NK-92 (cell line): ENCODE measurements around the gene UBE2D1.
"Not testable (repeated sequence)": the region's sequence is repeated elsewhere in the genome, so short reads cannot be mapped to it uniquely, and the experiment has no call there.

Experiments used
- DNase-seq: peaks from one replicate; lab custom pipeline; 2025; ENCODE audit not compliant: unreplicated experiment; lab: John Stamatoyannopoulos, UW

Gene UBE2D1

DNA sequence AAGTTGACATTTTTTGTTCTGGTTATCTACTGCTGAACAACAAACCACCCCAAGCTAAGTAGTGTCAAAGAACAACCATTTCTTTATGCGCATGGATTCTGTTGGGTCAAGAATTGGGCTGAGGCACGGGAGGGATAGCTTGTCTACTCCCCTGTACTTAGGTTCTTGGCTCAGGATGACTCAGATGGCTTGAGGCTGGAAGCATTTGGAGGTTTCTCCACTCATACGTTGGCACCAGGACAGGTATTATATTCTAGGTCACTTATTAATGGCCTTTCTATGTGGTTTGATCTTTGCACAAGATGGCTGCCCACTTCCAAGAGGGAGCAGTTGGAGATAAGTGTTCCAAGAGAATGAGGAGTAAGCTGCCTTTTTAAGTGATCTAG, 38.6 kb downstream of the UBE2D1 start:
- no peak for DNase-seq

DNA sequence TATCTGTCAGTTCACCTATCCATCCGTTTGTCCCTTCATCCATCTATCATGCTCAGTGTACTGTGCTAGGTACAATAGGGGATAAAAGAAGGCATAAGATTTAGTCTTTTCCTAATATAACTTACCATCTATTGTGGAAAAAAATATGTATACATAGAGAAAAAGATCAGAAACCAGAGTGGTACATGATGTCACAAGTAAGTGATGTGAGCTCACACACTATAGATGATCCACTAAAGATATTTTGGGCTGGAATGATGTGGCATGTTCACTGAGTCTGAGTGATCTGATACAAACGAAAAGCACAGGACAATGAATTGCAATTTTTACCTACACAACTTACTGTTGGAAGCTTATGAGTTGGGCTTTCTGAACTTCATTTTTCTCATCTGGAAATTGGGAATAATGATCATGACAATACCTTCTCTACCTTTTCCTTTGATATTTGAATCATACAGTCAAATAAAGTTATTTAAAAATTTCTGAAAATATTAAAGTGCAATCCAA, 47.7 kb downstream of the UBE2D1 start:
- no peak for DNase-seq

DNA sequence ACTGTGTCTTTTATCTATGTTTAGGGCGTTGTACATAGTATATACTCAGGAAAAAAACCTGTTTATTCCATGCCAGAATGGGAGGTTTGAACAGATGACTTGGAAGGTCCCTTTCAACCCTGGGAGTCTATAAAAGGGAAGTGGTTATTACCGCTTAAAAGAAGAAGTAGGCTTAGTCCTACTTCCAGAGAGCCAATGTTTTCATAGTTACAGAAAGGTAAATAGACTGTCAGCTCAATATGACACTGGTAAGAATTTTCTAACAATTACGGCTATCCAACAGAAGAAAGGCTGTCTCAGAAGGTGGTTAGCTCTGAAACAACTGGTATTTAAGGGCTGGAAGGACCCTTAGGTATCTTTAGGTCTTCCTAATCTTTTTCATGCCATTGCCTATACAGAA, 49.3 kb downstream of the UBE2D1 start:
- DNase-seq = no peak

DNA sequence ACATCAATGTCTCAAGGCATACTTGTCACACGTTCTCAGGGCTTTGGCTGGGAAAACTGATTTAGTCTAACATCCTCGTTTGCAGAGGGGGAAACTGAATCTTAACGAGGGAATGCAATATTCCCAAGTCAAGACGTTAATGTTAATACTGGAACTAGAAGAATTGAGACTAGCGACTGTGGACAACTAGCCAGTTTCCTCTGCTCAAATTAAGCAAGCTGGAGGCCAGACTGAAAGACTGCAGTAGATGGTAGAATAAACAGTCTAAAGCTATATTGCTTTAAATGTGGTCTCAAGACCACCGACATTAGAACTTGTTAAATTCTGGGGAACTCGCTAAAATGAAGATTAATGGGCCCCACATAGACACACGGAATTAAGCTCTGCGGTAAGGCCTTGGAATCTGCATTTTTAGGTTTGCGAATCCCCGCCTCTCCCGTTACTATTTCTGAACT, 49.8 kb downstream of the UBE2D1 start:
- no peak for DNase-seq

DNA sequence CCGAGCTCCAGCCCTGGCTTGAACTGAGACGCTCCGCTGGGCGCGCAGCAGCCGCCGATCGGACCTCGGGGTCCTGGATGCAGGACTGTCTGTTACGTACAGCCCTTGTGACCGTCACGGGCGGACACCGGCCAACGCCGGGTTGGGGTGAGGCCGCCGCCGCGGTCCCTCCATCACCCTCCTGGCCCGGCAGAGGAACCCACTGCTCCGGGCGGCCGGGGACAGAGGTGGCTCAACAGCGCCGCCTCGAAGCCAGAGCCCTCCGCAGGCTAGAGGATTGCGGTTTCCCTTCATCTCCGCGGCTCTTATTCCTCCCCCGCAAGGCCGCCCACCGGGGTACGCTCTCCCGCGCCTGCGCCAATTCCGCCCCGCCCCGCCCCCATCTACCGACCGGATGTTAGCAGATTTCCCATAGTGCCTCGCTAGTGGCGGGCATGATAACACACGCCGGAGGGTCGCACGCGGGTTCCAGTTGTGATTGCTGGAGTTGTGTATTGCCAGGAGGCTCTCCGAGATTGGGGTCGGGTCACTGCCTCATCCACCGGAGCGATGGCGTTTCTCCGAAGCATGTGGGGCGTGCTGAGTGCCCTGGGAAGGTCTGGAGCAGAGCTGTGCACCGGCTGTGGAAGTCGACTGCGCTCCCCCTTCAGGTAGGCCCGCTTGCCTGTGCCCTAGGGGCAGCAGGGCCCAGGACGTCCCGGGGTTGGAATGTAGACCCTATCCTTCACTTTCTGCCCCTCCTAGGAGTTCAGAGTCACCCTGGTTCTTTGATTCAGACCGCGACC, 50.4 kb downstream of the UBE2D1 start, which contains the start of gene TFAM:
Gene TFAM (plus strand): TSS at position 412 of the 785 bp plus-strand sequence. CDS start 138 bp downstream, at position 550.
- DNase-seq = peak; percentile 68

DNA sequence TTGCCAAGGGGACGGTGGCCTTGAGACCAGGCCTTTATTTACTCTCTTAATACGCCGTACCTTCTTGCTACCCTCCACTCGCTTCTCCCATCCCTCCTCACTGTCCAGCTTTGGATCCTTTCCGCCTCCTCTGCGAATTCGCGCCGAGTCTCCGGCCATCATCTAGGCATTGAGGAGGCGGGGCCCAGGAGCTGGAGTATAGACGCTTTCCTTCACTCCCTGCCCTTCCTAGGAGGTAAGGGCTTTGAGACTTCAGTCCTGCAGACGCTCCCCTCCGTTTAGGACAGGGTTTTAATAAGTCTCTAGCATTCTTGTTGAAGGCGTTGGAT, 50.9 kb downstream of the UBE2D1 start:
- DNase-seq = no peak

DNA sequence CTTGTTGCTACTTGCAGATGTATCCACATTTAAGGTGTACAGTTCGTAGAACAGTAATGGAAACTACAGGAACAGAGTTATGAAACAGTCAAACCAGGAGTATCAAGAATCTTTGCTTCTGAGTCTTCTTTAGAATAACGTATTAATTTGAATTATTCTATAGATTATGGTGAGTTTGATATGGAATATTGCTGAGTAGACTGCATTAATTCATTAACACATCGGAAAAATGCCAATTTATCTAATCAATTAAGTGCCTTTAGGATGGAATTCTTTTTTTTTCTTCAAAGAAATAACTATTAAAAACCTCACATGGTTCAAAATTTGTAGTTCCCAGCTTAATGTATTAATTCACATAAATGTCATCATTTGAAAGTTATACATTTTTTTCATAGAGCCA, 54.2 kb downstream of the UBE2D1 start:
- DNase-seq = no peak

DNA sequence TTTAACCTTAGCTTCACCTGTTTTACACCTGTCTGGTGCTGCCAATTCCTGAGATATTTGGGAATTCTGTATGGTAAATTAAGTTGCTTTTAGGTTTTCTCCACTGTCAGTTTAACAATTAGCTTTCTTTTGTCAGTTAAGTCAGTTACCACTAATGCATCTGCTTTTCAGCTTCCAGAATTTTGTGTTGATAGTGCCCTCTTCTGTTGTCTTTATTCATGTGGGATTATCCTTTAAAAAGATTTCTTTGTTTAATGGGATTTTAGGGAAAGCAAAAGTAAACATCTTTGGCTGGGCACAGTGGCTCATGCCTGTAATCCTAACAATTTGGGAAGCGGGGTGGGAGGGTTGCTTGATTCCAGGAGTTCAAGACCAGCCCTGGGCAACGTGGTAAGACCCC, 58.5 kb downstream of the UBE2D1 start:
- DNase-seq = no peak

DNA sequence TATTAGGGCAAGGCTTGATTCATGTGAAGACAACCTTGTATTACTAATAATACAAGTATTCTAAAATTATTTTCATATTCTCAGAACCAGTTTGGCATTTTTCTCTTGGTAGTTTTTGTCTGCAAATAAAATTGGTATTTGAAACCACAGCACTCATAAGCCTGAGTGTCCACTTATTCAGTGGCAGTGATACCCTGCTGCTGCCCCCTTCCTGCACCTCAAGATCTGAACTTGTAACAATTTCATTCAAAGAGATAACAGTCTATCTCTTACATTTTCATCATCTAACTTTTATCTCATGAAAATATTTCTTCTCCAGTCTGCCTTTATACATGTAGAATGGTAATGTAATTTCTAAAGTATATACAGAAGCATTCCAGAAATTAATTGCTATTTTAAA, 59.7 kb downstream of the UBE2D1 start:
- DNase-seq = no peak

DNA sequence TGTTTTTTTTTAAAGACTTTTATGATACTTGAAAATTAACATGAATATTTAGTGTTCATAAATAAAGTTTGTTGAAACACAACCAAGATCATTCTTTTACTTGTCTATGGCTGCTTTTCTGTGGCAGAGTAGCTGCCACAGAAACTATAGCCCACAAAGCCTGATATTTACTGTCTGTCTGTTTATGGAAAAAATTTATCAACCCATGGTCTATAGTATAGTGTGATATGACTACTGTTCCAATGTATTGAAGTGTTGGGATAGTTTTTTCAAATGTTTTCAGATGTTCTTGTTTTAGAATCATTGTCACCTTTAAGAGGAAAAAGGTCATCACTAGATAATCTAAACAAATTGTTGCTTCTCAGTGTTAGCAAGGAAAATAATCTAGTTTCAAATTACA, 61.3 kb downstream of the UBE2D1 start:
- no peak for DNase-seq

DNA sequence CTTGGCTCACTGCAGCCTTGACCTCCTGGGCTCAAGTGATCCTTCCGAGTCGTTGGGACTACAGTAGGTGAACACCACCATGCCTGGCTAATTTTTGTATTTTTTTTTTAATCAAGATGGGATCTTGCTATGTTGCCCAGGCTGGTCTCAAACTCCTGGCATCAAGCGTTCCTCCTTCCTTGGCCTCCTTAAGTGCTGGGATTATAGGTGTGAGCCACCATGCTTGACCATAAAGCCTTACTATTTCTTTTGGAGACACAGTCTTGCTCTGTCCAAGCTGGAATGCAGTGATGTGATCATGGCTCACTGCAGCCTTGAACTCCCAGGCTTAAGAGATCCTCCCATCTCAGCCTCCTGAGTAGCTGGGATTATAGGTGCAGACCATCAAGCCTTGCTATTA, 63.0 kb downstream of the UBE2D1 start:
- DNase-seq = no peak

DNA sequence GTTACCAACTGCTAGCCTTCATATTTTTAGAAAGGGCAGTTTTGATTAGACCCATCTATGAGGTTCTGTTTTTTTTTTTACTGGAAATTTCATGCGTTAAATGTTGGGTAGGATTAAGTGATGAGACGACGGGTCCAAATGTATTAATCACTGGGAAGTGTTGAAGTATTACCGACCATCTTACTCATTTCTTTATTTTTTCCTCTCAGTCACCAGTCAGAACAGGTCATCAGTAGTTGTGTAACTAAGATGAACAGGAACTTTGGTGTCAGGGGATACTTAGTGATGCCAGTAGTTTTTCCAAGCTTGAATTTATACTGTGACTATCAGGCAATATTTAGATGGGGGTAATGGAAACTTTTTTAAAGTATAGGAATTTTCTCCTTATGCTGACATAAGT, 64.6 kb downstream of the UBE2D1 start:
- DNase-seq = no peak

DNA sequence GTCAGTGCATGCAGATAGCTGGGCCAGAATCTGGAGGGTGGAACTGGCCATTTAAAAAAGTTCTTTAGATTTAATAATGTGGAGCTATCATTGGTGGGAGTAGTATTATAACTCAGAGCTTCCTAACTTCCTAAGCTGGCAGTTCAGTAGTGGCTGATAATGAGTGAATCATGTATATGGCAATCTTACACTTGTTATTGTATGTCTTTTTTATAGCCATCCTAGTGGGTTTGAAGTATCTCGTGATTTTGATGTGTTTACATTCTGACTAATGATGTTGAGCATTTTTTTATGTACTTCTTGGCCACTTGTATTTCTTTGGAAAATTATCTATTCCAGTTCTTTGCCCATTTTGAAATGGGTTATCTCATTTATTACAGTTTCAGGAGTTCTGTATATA, 65.8 kb downstream of the UBE2D1 start:
- DNase-seq = no peak

DNA sequence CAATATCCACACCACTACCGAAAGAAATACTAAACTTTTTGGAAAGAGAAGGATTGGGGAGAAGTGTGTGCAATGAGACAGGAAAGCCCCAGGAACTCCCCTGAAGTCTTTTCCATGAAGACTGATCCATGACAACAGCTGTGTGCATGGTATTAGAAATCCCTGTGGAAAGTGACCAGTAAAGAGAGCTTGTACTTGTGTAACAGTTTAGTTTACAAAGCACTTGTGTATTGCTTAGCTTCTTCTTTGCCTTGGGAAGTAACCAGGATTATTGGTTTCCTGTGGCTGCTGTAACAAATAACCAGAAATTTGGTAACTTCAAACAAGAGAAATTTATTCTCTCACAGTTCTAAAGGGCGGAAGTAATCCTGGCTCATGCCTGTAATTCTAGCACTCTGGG, 69.2 kb downstream of the UBE2D1 start:
- DNase-seq = no peak

DNA sequence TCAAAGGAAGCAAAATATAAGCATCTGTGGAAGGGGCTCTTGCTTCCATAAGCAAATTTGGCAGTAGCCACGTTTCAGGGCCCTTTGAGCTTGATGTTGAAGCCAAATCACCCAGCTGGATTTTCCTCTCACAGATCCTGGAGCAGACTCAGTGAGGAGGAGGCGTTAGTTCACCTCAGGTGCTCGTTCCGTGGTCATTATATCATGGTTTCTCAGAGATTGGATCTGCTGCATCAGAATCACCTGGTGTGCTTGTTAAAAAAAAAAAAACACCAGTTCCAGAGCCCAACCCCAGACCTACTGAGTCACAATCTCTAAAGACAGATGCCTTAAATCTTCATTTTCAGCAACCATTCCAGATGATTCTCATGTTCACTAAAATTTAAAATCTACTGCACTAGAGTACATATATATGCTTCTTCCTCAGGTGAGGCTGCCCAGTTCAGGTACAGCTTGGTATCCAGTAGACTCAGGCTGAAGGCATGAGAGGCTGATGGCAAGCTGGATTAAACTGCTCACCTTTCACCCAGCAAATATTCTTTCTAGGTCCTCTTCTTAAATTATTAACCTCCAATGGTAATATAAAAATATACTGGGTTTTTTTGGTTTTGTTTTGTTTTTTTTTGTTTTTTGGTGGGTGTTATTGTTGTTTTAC, 75.3 kb downstream of the UBE2D1 start:
- no peak for DNase-seq

DNA sequence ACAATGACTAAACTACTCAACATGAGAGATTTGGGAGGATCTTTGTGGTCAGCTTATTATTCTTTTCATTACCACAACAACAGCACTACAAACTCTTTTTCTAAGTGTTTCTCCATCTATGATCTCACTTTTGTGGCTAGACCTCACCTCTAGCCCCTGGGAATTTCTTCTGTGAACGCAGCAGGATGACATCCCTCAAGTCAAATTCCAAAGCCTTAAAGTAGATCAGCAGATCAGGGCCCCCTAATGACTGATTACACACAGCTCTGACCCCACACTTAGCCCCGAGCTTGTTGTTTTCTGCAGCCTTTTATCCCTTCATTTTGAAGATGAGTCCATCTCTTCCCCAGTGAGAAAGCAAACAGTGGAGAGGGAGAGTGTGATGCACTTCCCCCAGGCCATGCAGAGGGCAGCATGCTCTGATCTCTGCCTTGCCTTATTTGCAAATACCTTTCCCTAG, 77.7 kb downstream of the UBE2D1 start:
- DNase-seq = no peak

DNA sequence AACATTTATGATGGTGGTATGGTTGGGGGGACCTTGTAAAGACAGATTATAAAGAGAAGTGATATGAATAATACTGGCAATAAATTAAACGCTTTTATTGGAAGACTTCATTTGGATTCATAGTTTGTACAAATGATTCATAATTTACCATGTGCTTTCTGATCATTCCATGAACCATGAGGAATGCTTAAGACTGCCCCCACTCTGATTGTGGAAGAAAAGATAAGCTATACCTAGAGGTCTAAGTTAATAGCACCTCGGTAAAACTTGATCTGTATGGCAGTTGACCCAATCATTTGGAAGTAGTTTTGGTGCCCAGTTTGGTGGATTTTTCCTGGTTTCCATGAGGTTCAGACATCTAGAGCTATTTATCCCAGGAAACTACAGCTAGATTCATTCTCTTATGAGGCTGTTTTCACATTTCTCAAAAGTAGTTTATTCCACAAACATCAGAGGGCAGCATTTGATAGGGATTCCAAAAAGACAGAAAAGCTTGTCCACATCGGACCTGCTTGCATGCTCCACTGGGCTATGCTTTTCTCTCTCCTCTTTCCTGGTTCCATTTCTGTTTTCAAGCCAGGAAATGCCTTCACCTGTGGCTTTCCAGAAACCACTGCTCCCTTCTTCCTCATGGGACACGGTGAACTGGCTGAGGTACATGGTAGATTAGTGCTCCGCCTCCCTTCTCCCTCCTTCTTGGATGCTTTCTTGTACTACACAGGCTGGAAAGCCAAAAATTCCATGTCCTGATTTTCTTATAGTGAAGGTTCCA, 79.7 kb downstream of the UBE2D1 start:
- no peak for DNase-seq

DNA sequence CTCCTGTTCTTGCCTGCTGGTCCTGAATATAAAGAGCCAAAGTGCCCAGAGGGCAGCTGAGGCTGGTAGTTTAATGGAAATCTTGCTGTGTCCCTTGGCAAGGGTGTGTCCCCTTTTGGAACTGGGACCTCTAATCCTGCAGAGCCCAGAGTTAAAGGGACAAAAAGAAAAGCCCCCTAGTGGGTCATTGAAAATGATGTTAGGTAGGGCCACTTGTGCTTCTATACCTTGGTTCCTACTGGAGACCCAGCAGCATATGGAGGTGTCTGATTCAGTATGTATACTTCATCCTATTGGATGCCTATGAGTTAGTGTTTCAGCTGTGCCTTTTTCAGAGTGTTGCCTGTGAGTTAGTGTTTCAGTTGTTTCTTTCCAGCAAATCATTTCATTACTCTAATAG, 81.0 kb downstream of the UBE2D1 start:
- no peak for DNase-seq

DNA sequence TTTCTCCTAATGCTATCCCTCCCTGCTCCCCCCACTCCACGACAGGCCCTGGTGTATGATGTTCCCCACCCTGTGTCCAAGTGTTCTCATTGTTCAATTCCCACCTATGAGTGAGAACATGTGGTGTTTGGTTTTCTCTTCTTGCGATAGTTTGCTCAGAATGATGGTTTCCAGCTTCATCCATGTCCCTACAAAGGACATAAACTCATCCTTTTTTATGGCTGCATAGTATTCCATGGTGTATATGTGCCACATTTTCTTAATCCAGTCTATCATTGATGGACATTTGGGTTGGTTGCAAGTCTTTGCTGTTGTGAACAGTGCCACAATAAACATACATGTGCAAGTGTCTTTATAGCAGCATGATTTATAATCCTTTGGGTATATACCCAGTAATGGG, 83.1 kb downstream of the UBE2D1 start:
- DNase-seq = not testable (repeated sequence)
